ENCODE results near the gene PPP1R36. TPM values are rescaled to one million over a fixed set of nuclear protein-coding genes. Genes with fewer than 3 reads are reported as not detected.
"Not testable (repeated sequence)": the region's sequence is repeated elsewhere in the genome, so short reads cannot be mapped to it uniquely, and the experiment has no call there.

PPP1R36 gene
- total RNA-seq, 1 donor from 2014 or later = 0.70 TPM

DNA sequence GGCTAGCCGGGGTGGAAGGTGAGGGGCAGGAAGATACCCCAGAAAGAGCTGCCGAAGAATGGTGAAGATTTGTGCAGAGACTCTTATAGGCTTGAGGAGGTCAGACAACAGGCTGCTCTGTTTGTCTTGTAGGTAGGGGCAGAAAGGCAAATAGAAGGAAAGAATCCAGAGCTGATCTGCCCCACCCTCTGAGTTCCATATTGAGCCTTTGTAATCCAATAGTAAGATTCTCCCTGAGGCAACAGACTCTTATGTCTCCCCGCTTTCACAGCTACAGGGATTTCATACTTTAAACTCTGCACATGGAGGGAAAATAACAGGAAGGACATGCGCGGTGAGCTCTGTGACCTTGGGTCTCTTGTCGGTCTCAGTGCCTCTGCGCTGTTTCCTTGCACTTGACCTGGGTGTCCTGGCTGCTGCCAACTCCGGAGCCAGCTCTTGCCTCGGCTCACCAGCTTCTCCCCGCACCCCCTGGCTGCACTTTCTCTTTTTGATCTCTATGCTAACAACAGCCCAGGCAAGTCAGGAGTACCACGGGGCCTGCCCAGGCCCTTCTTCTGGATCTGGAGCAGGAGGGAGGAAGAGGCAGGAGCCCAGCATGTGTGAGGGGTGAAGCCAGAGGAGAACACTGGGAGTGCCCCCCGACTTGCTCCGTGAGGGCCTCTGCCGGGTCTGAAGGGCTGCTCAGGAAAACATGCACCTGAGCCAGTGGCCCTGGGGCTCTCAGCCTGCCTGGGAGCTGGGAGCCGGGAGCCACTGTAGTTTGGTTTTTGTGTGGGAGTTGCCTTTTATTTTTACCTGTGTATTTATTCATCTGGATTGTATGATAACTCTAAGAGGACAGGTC is 75.8 kb downstream of the PPP1R36 start:
- TF ChIP-seq, protein P1, sequence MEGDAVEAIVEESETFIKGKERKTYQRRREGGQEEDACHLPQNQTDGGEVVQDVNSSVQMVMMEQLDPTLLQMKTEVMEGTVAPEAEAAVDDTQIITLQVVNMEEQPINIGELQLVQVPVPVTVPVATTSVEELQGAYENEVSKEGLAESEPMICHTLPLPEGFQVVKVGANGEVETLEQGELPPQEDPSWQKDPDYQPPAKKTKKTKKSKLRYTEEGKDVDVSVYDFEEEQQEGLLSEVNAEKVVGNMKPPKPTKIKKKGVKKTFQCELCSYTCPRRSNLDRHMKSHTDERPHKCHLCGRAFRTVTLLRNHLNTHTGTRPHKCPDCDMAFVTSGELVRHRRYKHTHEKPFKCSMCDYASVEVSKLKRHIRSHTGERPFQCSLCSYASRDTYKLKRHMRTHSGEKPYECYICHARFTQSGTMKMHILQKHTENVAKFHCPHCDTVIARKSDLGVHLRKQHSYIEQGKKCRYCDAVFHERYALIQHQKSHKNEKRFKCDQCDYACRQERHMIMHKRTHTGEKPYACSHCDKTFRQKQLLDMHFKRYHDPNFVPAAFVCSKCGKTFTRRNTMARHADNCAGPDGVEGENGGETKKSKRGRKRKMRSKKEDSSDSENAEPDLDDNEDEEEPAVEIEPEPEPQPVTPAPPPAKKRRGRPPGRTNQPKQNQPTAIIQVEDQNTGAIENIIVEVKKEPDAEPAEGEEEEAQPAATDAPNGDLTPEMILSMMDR (conservative IDR thresholded peaks at IDR 0.05) = no peak
- no peaks in the 10 kb centered on the region for H3K36me3 Mint-ChIP-seq
- no peaks in the 10 kb centered on the region for H3K27me3 Mint-ChIP-seq
- no peaks in the 10 kb centered on the region for H3K9me3 Mint-ChIP-seq
- H3K27ac Mint-ChIP-seq = peak overlapping the region; percentile 56
- H3K4me1 Mint-ChIP-seq (ENCODE audit: unreplicated experiment) = peaks cover 19% of the 10 kb centered on the region
- H3K4me3 Mint-ChIP-seq = no peak overlapping the region
- no peak for DNase-seq (ENCODE audit: extremely low spot score, unreplicated experiment)

DNA sequence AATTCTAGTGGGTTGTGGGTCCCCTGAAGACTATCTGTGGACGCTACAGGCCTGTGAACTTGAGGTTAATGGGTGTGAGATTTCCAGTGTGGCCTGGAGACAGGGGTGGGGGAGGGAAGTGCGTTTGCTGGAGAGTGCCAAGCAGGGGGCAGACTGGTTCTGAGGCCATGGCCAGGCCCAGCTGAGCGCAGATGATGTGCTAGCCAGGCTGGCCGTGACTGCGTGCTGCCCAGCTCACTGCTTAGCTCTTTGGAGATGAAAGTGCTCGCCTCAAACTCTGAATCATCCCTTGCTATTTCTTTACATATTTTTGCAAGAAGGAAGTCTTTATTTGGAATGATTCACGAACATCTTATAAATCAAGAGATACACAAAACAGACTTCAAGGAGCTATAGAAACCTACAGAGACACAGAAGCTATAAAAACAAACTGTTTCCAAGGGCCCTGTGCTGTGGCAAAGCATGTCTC is 79.2 kb downstream of the PPP1R36 start:
- Mint-ChIP-seq H3K27ac (peak overlapping the region; percentile 53), H3K9me3 (no peaks in the 10 kb centered on the region), H3K27me3 (no peaks in the 10 kb centered on the region), H3K36me3 (no peaks in the 10 kb centered on the region), H3K4me3 (peak overlapping the region; percentile 24), H3K4me1 (ENCODE audit: unreplicated experiment) (peaks cover 23% of the 10 kb centered on the region)
- TF ChIP-seq, protein P1 (conservative IDR thresholded peaks at IDR 0.05) = no peak
- DNase-seq (ENCODE audit: extremely low spot score, unreplicated experiment) = no peak

DNA sequence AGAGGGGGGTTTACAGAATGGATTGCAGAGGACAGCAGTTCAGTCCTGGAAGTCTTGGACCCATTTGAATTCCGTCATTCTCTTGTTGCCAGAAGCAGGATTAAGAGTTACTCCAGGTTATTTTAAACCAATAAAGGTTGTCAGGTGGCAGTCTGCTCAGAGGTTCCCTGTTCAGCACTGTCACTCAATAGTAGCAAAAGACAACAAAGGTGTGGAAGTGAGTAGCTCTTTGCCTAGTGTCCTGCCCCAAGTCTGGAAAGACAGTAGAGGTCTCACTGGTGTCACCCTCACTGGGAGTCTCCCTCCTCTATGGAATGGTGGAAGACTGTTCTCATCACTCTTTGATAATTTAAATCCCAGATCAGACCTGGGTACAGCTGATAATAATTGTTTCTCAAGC is 81.0 kb downstream of the PPP1R36 start:
- TF ChIP-seq, protein P1 (conservative IDR thresholded peaks at IDR 0.05) = no peak
- Mint-ChIP-seq H3K4me1 (ENCODE audit: unreplicated experiment) (peaks cover 14% of the 10 kb centered on the region), H3K27me3 (no peaks in the 10 kb centered on the region), H3K9me3 (no peaks in the 10 kb centered on the region), H3K27ac (no peak overlapping the region), H3K36me3 (no peaks in the 10 kb centered on the region), H3K4me3 (no peak overlapping the region)
- no peak for DNase-seq (ENCODE audit: extremely low spot score, unreplicated experiment)

DNA sequence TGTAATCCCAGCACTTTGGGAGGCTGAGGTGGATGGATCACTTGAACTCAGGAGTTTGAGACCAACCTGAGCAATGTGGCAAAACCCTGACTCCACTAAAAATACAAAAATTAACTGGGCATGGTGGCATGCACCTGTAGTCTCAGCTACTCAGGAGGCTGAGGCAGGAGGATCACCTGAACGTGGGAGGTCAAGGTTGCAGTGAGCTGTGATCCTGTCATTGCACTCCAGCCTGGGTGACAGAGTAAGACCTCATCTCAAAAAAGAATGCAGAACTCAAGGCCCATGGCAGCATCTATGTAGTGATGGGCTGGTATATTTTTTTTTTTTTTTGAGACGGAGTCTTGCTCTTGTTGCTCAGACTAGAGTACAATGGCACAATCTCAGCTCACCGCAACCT is 81.5 kb downstream of the PPP1R36 start:
- not testable (repeated sequence) for H3K27ac Mint-ChIP-seq, H3K27me3 Mint-ChIP-seq

DNA sequence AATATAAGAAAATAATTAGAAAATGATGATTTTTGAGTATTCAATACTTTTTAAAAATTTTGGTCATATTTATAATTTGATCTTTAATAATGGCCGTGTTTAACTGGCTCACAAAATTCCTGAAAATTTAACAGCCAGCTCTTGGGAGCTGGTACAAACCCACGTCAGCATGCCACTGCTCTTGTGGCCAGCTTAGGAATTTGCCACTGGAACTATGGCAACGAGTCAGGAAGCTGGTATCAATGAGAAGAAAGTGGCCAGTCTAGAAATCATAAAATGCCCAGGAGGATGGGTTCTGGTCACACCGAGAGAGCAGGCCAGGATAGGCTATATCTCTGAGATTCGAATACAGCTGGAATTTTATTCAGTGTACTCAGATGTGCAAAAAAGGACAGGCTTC is 82.3 kb downstream of the PPP1R36 start:
- Mint-ChIP-seq H3K27ac (no peak overlapping the region), H3K27me3 (no peaks in the 10 kb centered on the region), H3K9me3 (no peaks in the 10 kb centered on the region), H3K4me1 (ENCODE audit: unreplicated experiment) (peaks cover 16% of the 10 kb centered on the region), H3K4me3 (no peak overlapping the region), H3K36me3 (no peaks in the 10 kb centered on the region)
- TF ChIP-seq, protein P1 (conservative IDR thresholded peaks at IDR 0.05) = no peak
- DNase-seq (ENCODE audit: extremely low spot score, unreplicated experiment) = no peak

More for the DNA sequence above, 81.5 kb downstream of the PPP1R36 start:
- DNase-seq (ENCODE audit: extremely low spot score, unreplicated experiment); H3K36me3 Mint-ChIP-seq; H3K9me3 Mint-ChIP-seq; H3K4me3 Mint-ChIP-seq: not testable (repeated sequence)
- peaks cover 12% of the 10 kb centered on the region for H3K4me1 Mint-ChIP-seq (ENCODE audit: unreplicated experiment)

DNA sequence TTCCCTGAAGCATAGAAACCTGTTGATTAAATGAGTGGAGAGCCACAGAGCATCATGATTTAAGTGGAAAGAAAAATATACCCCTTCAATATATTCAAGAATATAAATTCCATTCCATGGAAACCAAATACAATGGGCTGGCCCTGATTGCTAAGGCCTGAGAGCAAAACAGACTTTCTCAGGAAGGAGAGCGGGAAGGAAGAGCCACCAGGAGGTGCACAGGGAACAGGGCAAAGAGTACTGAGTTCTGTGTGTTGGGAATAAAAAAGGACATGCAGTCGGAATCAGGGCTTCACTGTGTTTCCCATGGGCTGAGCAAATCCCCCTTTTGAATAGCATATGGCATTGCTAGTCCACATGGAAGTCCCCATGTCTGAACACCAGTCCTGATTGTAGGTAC is 84.8 kb downstream of the PPP1R36 start:
- Mint-ChIP-seq H3K4me1 (ENCODE audit: unreplicated experiment) (peaks cover 24% of the 10 kb centered on the region), H3K36me3 (no peaks in the 10 kb centered on the region), H3K4me3 (no peak overlapping the region), H3K9me3 (no peaks in the 10 kb centered on the region), H3K27me3 (no peaks in the 10 kb centered on the region), H3K27ac (no peak overlapping the region)
- DNase-seq (ENCODE audit: extremely low spot score, unreplicated experiment) = no peak
- TF ChIP-seq, protein P1 (conservative IDR thresholded peaks at IDR 0.05) = no peak
